ENCODE measurements around the gene EXD1.

GRCh38 chr15:41235929-41236328 lies 5.4 kb upstream of the EXD1 start:
- TF ChIP-seq REST (IDR thresholded peaks at IDR 0.05; ENCODE audit: insufficient read depth in 1 of 2, low read depth in 2 of 2, low read length in 2 of 2): no peak
- TF ChIP-seq POLR2AphosphoS5 (IDR thresholded peaks at IDR 0.05; ENCODE audit: low read depth, low read length): no peak
- no peak for TF ChIP-seq FOXP2 (optimal IDR thresholded peaks at IDR 0.05; ENCODE audit: borderline replicate concordance, extremely low read depth, extremely low read length, insufficient read depth)
